HCT116 (cell line): Measurements from ENCODE around the gene TEX26. TPM values are rescaled to one million over a fixed set of nuclear protein-coding genes. Genes with fewer than 3 reads are reported as not detected.

Source experiments
- ATAC-seq: fragments of 200-7000 bp; cut with Tn5 transposase; 2 replicates; pipeline ENCODE4 v1.9.1; 2020; ENCODE audit warnings: mild to moderate bottlenecking, moderate library complexity
- BruUV-seq: library from RNA; stranded (reverse); fragments of 400-500 nt; replicated peaks from 2 replicates; lab custom pipeline; 2021; lab: Mats Ljungman, UMichigan
- CTCF ChIA-PET: fragments of 300-600 bp; sonication (Branson Sonifier 250); formaldehyde crosslinking; loops from one replicate; lab custom pipeline; 2021; ENCODE audit warnings: antibody characterized with exemption; lab: Charles Lee
- POLR2A ChIA-PET: fragments of 300-600, 350-600 bp; sonication (Branson Sonifier 250); formaldehyde crosslinking; loops from one replicate; lab custom pipeline; 2021; ENCODE audit warnings: antibody characterized with exemption; lab: Charles Lee
- RAD21 ChIA-PET, 2 experiments: fragments of 300-600 bp; sonication (Branson Sonifier 250); formaldehyde crosslinking; loops; one replicate each; lab custom pipeline; 2023; ENCODE audit warnings: low total read pairs in 2 of 2; ENCODE audit not compliant: uncharacterized antibody in 2 of 2, unreplicated experiment in 2 of 2, low non-redundant PET in 1 of 2; lab: Charles Lee
- DNase-seq: peaks from one replicate; pipeline ENCODE4 v3.0.0-alpha.2; 2010; ENCODE audit warnings: low read depth, low spot score
- H2AFZ ChIP-seq: fragments of 200-600 bp; shearing (Covaris generic), sonication (generic); 2 replicates; pipeline ENCODE4 v1.6.1; 2017; ENCODE audit warnings: low read depth, mixed run types, mixed read lengths, antibody characterized with exemption, low read length; ENCODE audit not compliant: poor library complexity, severe bottlenecking
- H3K27ac ChIP-seq: 2 replicates; pipeline ENCODE4 v1.5.1; 2012; ENCODE audit warnings: low read depth, low read length
- H3K27me3 ChIP-seq: fragments of 200-600 bp; sonication (generic); 2 replicates; pipeline ENCODE4 v1.6.1; 2016; ENCODE audit warnings: mixed run types, low read length, mixed read lengths; ENCODE audit not compliant: insufficient read depth
- H3K36me3 ChIP-seq, 2 experiments: fragments of 200-500 bp in 1 of 2; fragments of 200-600 bp in 1 of 2; sonication (Bioruptor generic) in 1 of 2; sonication (generic) in 1 of 2; 2 replicates each; pipeline versions ENCODE4 v1.5.1 to v1.6.1; 2014 to 2016; ENCODE audit warnings: low read length in 2 of 2, inconsistent platforms in 1 of 2, mixed read lengths in 1 of 2, mixed run types in 1 of 2; ENCODE audit not compliant: insufficient read depth in 2 of 2, control insufficient read depth in 1 of 2
- H3K4me1 ChIP-seq, 2 experiments: fragments of 200-600 bp in 1 of 2; sonication (generic) in 1 of 2; 2 replicates each; pipeline versions ENCODE4 v1.5.1 to v1.6.1; 2012 to 2017; ENCODE audit warnings: low read length in 2 of 2, inconsistent platforms in 1 of 2, mild to moderate bottlenecking in 1 of 2, mixed read lengths in 1 of 2, mixed run types in 1 of 2, moderate library complexity in 1 of 2; ENCODE audit not compliant: insufficient read depth in 2 of 2, control insufficient read depth in 1 of 2
- H3K4me2 ChIP-seq: fragments of 200-600 bp; sonication (generic); 2 replicates; pipeline ENCODE4 v1.6.1; 2017; ENCODE audit warnings: mixed run types, low read length, mixed read lengths
- H3K4me3 ChIP-seq, 2 experiments: fragments of 200-600 bp in 1 of 2; sonication (generic) in 1 of 2; replicated peaks in 1 of 2; 2 replicates each; pipeline ENCODE4 v1.5.1; 2011 to 2016; ENCODE audit warnings: low read length in 2 of 2, control low read depth in 1 of 2, low read depth in 1 of 2, mild to moderate bottlenecking in 1 of 2, mixed read lengths in 1 of 2, mixed run types in 1 of 2
- H3K79me2 ChIP-seq: fragments of 200-600 bp; sonication (generic); 2 replicates; pipeline ENCODE4 v1.6.1; 2017; ENCODE audit warnings: mild to moderate bottlenecking, mixed run types, low read length, moderate library complexity, mixed read lengths; ENCODE audit not compliant: insufficient read depth
- H3K9ac ChIP-seq: fragments of 200-600 bp; sonication (generic); 2 replicates; pipeline ENCODE4 v1.6.1; 2016; ENCODE audit warnings: low read length, mixed read lengths
- H3K9me2 ChIP-seq: fragments of 200-600 bp; sonication (generic), shearing (Covaris generic); 2 replicates; pipeline ENCODE4 v1.6.1; 2017; ENCODE audit warnings: mixed run types, mild to moderate bottlenecking, moderate library complexity; ENCODE audit not compliant: insufficient read depth
- H3K9me3 ChIP-seq, 2 experiments: fragments of 200-500 bp in 1 of 2; fragments of 200-600 bp in 1 of 2; sonication (Bioruptor generic) in 1 of 2; sonication (generic) in 1 of 2; 2 replicates each; pipeline ENCODE4 v1.6.1; 2014 to 2017; ENCODE audit warnings: low read length in 2 of 2, mixed read lengths in 2 of 2, inconsistent platforms in 1 of 2, low read depth in 1 of 2, mild to moderate bottlenecking in 1 of 2, mixed run types in 1 of 2, moderate library complexity in 1 of 2; ENCODE audit not compliant: control insufficient read depth in 1 of 2, insufficient read depth in 1 of 2
- H4K20me1 ChIP-seq: fragments of 200-600 bp; sonication (generic), shearing (Covaris generic); 2 replicates; pipeline ENCODE4 v1.6.1; 2017; ENCODE audit warnings: mixed run types, mild to moderate bottlenecking, moderate library complexity; ENCODE audit not compliant: insufficient read depth
- CTCF ChIP-seq, 3 experiments: fragments of 200-600 bp in 1 of 3; sonication (generic) in 1 of 3; IDR thresholded peaks in 2 of 3; conservative IDR thresholded peaks in 1 of 3; 2 replicates each; pipeline ENCODE4 v1.5.1; 2012 to 2017; ENCODE audit warnings: low read depth in 2 of 3, low read length in 2 of 3, antibody characterized with exemption in 1 of 3, borderline replicate concordance in 1 of 3, control low read depth in 1 of 3, mild to moderate bottlenecking in 1 of 3, mixed read lengths in 1 of 3, mixed run types in 1 of 3, moderate library complexity in 1 of 3; ENCODE audit not compliant: insufficient read depth in 1 of 3
- EZH2 ChIP-seq: fragments of 200-600 bp; sonication (generic); IDR thresholded peaks from 2 replicates; pipeline ENCODE4 v1.6.1; 2017; ENCODE audit warnings: antibody characterized with exemption, mixed run types
- SRF ChIP-seq: IDR thresholded peaks from 2 replicates; pipeline ENCODE4 v1.6.1; 2012; ENCODE audit warnings: low read depth
- ZNF274 ChIP-seq: fragments of 200-500 bp; sonication (Bioruptor generic); IDR thresholded peaks from 2 replicates; pipeline ENCODE4 v1.6.1; 2014; ENCODE audit warnings: mild to moderate bottlenecking, low read depth, low read length, inconsistent platforms
- intact Hi-C: fragments of 100-400 bp; cut with micrococcal nuclease; formaldehyde crosslinking; loops from 2 replicates; pipeline ENCODE4 v1.10.0; 2022
- total RNA-seq: library from RNA; stranded (reverse); gene quantifications from one replicate; pipeline ENCODE4 v1.2.1, GENCODE V29; 2021; ENCODE audit not compliant: unreplicated experiment

Gene TEX26
- total RNA-seq, 1 experiment from 2014 or later, result not detected

GRCh38 chr13:30934381-30934780 is 1.9 kb downstream of the TEX26 start:
- H3K27me3 ChIP-seq, result no peaks in the 10 kb centered on the region
- H2AFZ ChIP-seq, result no peak overlapping the region
- H3K4me1 ChIP-seq, result no peaks in the 10 kb centered on the region
- DNase-seq (no peak), ATAC-seq (peak; percentile 81)
- TF ChIP-seq SRF (no peak), CTCF (IDR thresholded peaks at IDR 0.05 in 2 of 3, conservative IDR thresholded peaks at IDR 0.05 in 1 of 3; ENCODE audit: borderline replicate concordance in 1 of 3, insufficient read depth in 1 of 3, low read depth in 2 of 3, low read length in 2 of 3) (peak in 2 of 3 experiments; percentile 27 to 38; a peak in 3 of 6 replicates)
- no peaks in the 10 kb centered on the region for H3K9me3 ChIP-seq
- no peaks in the 10 kb centered on the region for H4K20me1 ChIP-seq
- BruUV-seq, result no TSS peak
- H3K36me3 ChIP-seq, result no peaks in the 10 kb centered on the region
- H3K27ac ChIP-seq, result no peak overlapping the region
- ChIA-PET RAD21 (no interaction called here), CTCF (interaction anchor here (1.8 kb wide), 1 partner anchor 45 kb away, joined by 4 read pairs; no protein-coding TSS in a partner anchor), POLR2A (no interaction called here)
- no peaks in the 10 kb centered on the region for H3K9me2 ChIP-seq
- H3K4me3 ChIP-seq, result no peak overlapping the region
- H3K4me2 ChIP-seq, result no peak overlapping the region
- no peak overlapping the region for H3K9ac ChIP-seq
- no peaks in the 10 kb centered on the region for H3K79me2 ChIP-seq
- intact Hi-C loops, result no loop called here

- no peaks in the 10 kb centered on the region for H3K9me2 ChIP-seq
- CTCF ChIA-PET, result interaction anchor here (1.8 kb wide), 1 partner anchor 44 kb away, joined by 4 read pairs; no protein-coding TSS in a partner anchor
- H3K4me1 ChIP-seq, result no peaks in the 10 kb centered on the region
- no peak for TF ChIP-seq EZH2
- no peak for TF ChIP-seq CTCF (IDR thresholded peaks at IDR 0.05 in 2 of 3, conservative IDR thresholded peaks at IDR 0.05 in 1 of 3; ENCODE audit: borderline replicate concordance in 1 of 3, insufficient read depth in 1 of 3, low read depth in 2 of 3, low read length in 2 of 3)
- TF ChIP-seq ZNF274, result no peak
- intact Hi-C loops, result no loop called here
- no peaks in the 10 kb centered on the region for H3K27me3 ChIP-seq
- DNase-seq (no peak), ATAC-seq (no peak)
- POLR2A ChIA-PET, result no interaction called here
- no TSS peak for BruUV-seq
- H3K9ac ChIP-seq, result no peak overlapping the region
- H3K27ac ChIP-seq, result no peak overlapping the region
- H3K9me3 ChIP-seq, result no peaks in the 10 kb centered on the region
- H3K79me2 ChIP-seq, result no peaks in the 10 kb centered on the region
- RAD21 ChIA-PET, result no interaction called here
- no peak overlapping the region for H3K4me3 ChIP-seq
- H4K20me1 ChIP-seq, result no peaks in the 10 kb centered on the region
- no peaks in the 10 kb centered on the region for H3K36me3 ChIP-seq
- H3K4me2 ChIP-seq, result no peak overlapping the region
- no peak overlapping the region for H2AFZ ChIP-seq
Measured at GRCh38 chr13:30934803-30935202, 2.3 kb downstream of the TEX26 start.
